ENCODE data around the gene PIAS3. TPM values are rescaled to one million over a fixed set of nuclear protein-coding genes. Genes with fewer than 3 reads are reported as not detected.

PIAS3 gene

GRCh38 chr1:145805057-145805456 is 53.8 kb downstream of the PIAS3 start:
- Histone ChIP-seq H3K36me3 (ENCODE audit: control insufficient read depth, insufficient read depth, low read length) (no peaks in the 10 kb centered on the region), H4K5ac (ENCODE audit: low read length) (no peak overlapping the region), H2BK120ac (ENCODE audit: low read depth, low read length) (no peak overlapping the region), H2AK5ac (ENCODE audit: low read length) (no peak overlapping the region), H3K4me1 (ENCODE audit: control insufficient read depth, low read depth, low read length) (peaks cover 12% of the 10 kb centered on the region), H3K23ac (ENCODE audit: low read length) (no peak overlapping the region), H3K4me2 (ENCODE audit: low read length) (no peak overlapping the region), H4K8ac (ENCODE audit: low read depth, low read length) (no peak overlapping the region), H3K9ac (ENCODE audit: low read length) (no peak overlapping the region), H3K27ac (ENCODE audit: low read depth, low read length) (no peak overlapping the region), H3K56ac (ENCODE audit: low read length) (no peak overlapping the region), H3K79me1 (ENCODE audit: low read length) (peaks cover 9% of the 10 kb centered on the region), H2BK15ac (replicated peaks; ENCODE audit: low read depth) (no peak overlapping the region), H3K79me2 (ENCODE audit: control insufficient read depth, insufficient read depth, low read length) (peaks cover 11% of the 10 kb centered on the region), H3K4ac (ENCODE audit: low read depth, low read length) (no peak overlapping the region), H2BK5ac (ENCODE audit: low read length) (no peak overlapping the region), H3K18ac (ENCODE audit: low read length) (no peak overlapping the region), H3K4me3 (ENCODE audit: low read length) (no peak overlapping the region), H3K27me3 (ENCODE audit: insufficient read depth, low read length, poor library complexity) (no peaks in the 10 kb centered on the region)
- no CpG with 5 or more reads among the region's 1 CpG for WGBS (ENCODE audit: extremely low coverage, insufficient coverage, low lambda C conversion rate)
- peak; percentile 86 for DNase-seq

GRCh38 chr1:145804235-145805045 is 54.4 kb downstream of the PIAS3 start:
- Histone ChIP-seq H4K5ac (ENCODE audit: low read length) (no peak overlapping the region), H3K36me3 (ENCODE audit: control insufficient read depth, insufficient read depth, low read length) (no peaks in the 10 kb centered on the region), H3K56ac (ENCODE audit: low read length) (no peak overlapping the region), H2BK120ac (ENCODE audit: low read depth, low read length) (no peak overlapping the region), H3K4me3 (ENCODE audit: low read length) (no peak overlapping the region), H3K27ac (ENCODE audit: low read depth, low read length) (no peak overlapping the region), H3K4ac (ENCODE audit: low read depth, low read length) (no peak overlapping the region), H3K79me1 (ENCODE audit: low read length) (peaks cover 9% of the 10 kb centered on the region), H3K23ac (ENCODE audit: low read length) (no peak overlapping the region), H3K79me2 (ENCODE audit: control insufficient read depth, insufficient read depth, low read length) (peaks cover 11% of the 10 kb centered on the region), H2BK15ac (replicated peaks; ENCODE audit: low read depth) (no peak overlapping the region), H3K9ac (ENCODE audit: low read length) (no peak overlapping the region), H3K18ac (ENCODE audit: low read length) (no peak overlapping the region), H3K27me3 (ENCODE audit: insufficient read depth, low read length, poor library complexity) (no peaks in the 10 kb centered on the region), H2BK5ac (ENCODE audit: low read length) (no peak overlapping the region), H2AK5ac (ENCODE audit: low read length) (no peak overlapping the region), H3K4me1 (ENCODE audit: control insufficient read depth, low read depth, low read length) (peaks cover 12% of the 10 kb centered on the region), H4K8ac (ENCODE audit: low read depth, low read length) (no peak overlapping the region), H3K4me2 (ENCODE audit: low read length) (no peak overlapping the region)
- WGBS (ENCODE audit: extremely low coverage, insufficient coverage, low lambda C conversion rate): no CpG with 5 or more reads among the region's 3 CpGs
- no peak for DNase-seq

DNA sequence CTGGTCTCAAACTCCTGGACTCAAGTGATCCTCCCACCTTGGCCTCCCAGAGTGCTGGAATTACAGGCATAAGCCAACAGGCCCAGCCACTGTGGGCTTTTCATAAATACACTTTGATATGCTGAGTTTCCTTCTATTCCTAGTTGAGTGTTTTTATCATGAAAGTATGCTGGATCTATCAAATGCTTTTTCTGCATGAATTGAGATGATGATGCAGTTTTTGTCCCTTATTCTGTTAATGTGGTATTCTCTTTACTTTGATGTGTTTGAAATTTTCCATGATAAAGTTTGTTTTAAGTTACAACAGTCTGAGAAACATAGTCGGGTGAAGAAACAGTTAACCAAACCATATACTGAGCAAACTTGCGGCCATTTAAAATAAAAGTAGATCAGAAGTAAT is 59.1 kb downstream of the PIAS3 start:
- Histone ChIP-seq H3K9ac (ENCODE audit: low read length) (no peak overlapping the region), H3K27ac (ENCODE audit: low read depth, low read length) (no peak overlapping the region), H4K8ac (ENCODE audit: low read depth, low read length) (no peak overlapping the region), H3K18ac (ENCODE audit: low read length) (no peak overlapping the region), H3K4me3 (ENCODE audit: low read length) (no peak overlapping the region), H2BK15ac (replicated peaks; ENCODE audit: low read depth) (no peak overlapping the region), H3K4me2 (ENCODE audit: low read length) (no peak overlapping the region), H3K79me2 (ENCODE audit: control insufficient read depth, insufficient read depth, low read length) (peaks cover 12% of the 10 kb centered on the region), H3K79me1 (ENCODE audit: low read length) (peaks cover 11% of the 10 kb centered on the region), H3K56ac (ENCODE audit: low read length) (no peak overlapping the region), H3K4ac (ENCODE audit: low read depth, low read length) (no peak overlapping the region), H2BK120ac (ENCODE audit: low read depth, low read length) (no peak overlapping the region), H3K23ac (ENCODE audit: low read length) (no peak overlapping the region), H4K5ac (ENCODE audit: low read length) (no peak overlapping the region), H2AK5ac (ENCODE audit: low read length) (no peak overlapping the region), H3K36me3 (ENCODE audit: control insufficient read depth, insufficient read depth, low read length) (no peaks in the 10 kb centered on the region), H3K4me1 (ENCODE audit: control insufficient read depth, low read depth, low read length) (peaks cover 10% of the 10 kb centered on the region), H2BK5ac (ENCODE audit: low read length) (no peak overlapping the region), H3K27me3 (ENCODE audit: insufficient read depth, low read length, poor library complexity) (no peaks in the 10 kb centered on the region)
- WGBS (ENCODE audit: extremely low coverage, insufficient coverage, low lambda C conversion rate): no CpG with 5 or more reads among the region's 2 CpGs
- DNase-seq: no peak

Small RNA genes lying within 50 kb of the gene (small RNA-seq; reads per million reads assigned to genes)
- not detected for gene MIR6736 (ENCODE audit: insufficient read depth)

Data from mesendoderm (in vitro differentiated cells).